Vagina (tissue), 2 donors: ENCODE data around the gene DPP4. TPM values are rescaled to one million over a fixed set of nuclear protein-coding genes. Genes with fewer than 3 reads are reported as not detected.

ENCODE experiments used
- DNase-seq, 2 donors: peaks; one replicate each; pipeline ENCODE4 v3.0.0-alpha.2; 2017; ENCODE audit errors: extremely low spot score in 2 of 2
- H3K27ac ChIP-seq: fragments of 200-600 bp; sonication (generic); one replicate; pipeline ENCODE4 v1.5.1; 2019
- H3K27me3 ChIP-seq: fragments of 200-600 bp; sonication (generic); one replicate; pipeline ENCODE4 v1.5.1; 2019
- H3K36me3 ChIP-seq, 2 donors: fragments of 200-600 bp; sonication (generic); one replicate each; pipeline ENCODE4 v1.5.1; 2017 to 2019
- H3K4me1 ChIP-seq: fragments of 200-600 bp; sonication (generic); one replicate; pipeline ENCODE4 v1.5.1; 2019
- H3K4me3 ChIP-seq, 2 donors: fragments of 200-600 bp; sonication (generic); 1 replicate in 1 of 2; 2 replicates in 1 of 2; pipeline ENCODE4 v1.5.1; 2016 to 2019
- H3K9me3 ChIP-seq: fragments of 200-600 bp; sonication (generic); one replicate; pipeline ENCODE4 v1.5.1; 2019
- POLR2A ChIP-seq, 2 donors: fragments of 450-650 bp; IDR thresholded peaks; one replicate each; pipeline ENCODE4 v1.6.1; 2017; ENCODE audit warnings: antibody characterized with exemption in 2 of 2, mild to moderate bottlenecking in 2 of 2, moderate library complexity in 2 of 2
- POLR2AphosphoS5 ChIP-seq, 2 donors: sonication (generic); formaldehyde crosslinking; IDR thresholded peaks; one replicate each; pipeline ENCODE4 v1.9.0; 2017; ENCODE audit warnings: antibody characterized with exemption in 2 of 2, mild to moderate bottlenecking in 2 of 2, low read depth in 1 of 2; ENCODE audit not compliant: insufficient read depth in 1 of 2
- intact Hi-C: fragments of 100-400 bp; cut with DNase I; formaldehyde crosslinking; loops from one replicate; pipeline ENCODE4 v1.15.1; 2023
- total RNA-seq: library from RNA; depleted of rRNA; stranded (reverse); fragments of >200 nt; gene quantifications from one replicate; pipeline ENCODE4 v1.2.3, GENCODE V29; 2016
- TF ChIP-seq, protein P1 (sequence below), 3 experiments: fragments of 450-650 bp in 2 of 3; fragments of 200-600 bp in 1 of 3; sonication (generic) in 1 of 3; IDR thresholded peaks; one replicate each; pipeline ENCODE4 v1.5.1; 2017 to 2019; ENCODE audit warnings: antibody characterized with exemption in 3 of 3, mild to moderate bottlenecking in 2 of 3, moderate library complexity in 2 of 3

The DPP4 gene
- total RNA-seq, 1 donor from 2014 or later: 15.5 TPM

GRCh38 chr2:162043132-162043531, 30.9 kb downstream of the DPP4 start:
- H3K4me3 ChIP-seq: no peak overlapping the region
- DNase-seq: no peak
- TF ChIP-seq POLR2A (IDR thresholded peaks at IDR 0.05) (no peak), POLR2AphosphoS5 (IDR thresholded peaks at IDR 0.05; ENCODE audit: insufficient read depth in 1 of 2, low read depth in 1 of 2) (no peak)
- TF ChIP-seq, protein P1, sequence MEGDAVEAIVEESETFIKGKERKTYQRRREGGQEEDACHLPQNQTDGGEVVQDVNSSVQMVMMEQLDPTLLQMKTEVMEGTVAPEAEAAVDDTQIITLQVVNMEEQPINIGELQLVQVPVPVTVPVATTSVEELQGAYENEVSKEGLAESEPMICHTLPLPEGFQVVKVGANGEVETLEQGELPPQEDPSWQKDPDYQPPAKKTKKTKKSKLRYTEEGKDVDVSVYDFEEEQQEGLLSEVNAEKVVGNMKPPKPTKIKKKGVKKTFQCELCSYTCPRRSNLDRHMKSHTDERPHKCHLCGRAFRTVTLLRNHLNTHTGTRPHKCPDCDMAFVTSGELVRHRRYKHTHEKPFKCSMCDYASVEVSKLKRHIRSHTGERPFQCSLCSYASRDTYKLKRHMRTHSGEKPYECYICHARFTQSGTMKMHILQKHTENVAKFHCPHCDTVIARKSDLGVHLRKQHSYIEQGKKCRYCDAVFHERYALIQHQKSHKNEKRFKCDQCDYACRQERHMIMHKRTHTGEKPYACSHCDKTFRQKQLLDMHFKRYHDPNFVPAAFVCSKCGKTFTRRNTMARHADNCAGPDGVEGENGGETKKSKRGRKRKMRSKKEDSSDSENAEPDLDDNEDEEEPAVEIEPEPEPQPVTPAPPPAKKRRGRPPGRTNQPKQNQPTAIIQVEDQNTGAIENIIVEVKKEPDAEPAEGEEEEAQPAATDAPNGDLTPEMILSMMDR (IDR thresholded peaks at IDR 0.05): no peak
- no peaks in the 10 kb centered on the region for H3K4me1 ChIP-seq
- H3K9me3 ChIP-seq: no peaks in the 10 kb centered on the region
- intact Hi-C loops: no loop called here
- no peaks in the 10 kb centered on the region for H3K27me3 ChIP-seq
- H3K36me3 ChIP-seq: no peaks in the 10 kb centered on the region
- H3K27ac ChIP-seq: no peak overlapping the region

GRCh38 chr2:162041485-162041884, 32.5 kb downstream of the DPP4 start:
- H3K27ac ChIP-seq: no peak overlapping the region
- H3K36me3 ChIP-seq: no peaks in the 10 kb centered on the region
- H3K27me3 ChIP-seq: no peaks in the 10 kb centered on the region
- no peak for DNase-seq
- no peaks in the 10 kb centered on the region for H3K4me1 ChIP-seq
- TF ChIP-seq POLR2AphosphoS5 (IDR thresholded peaks at IDR 0.05; ENCODE audit: insufficient read depth in 1 of 2, low read depth in 1 of 2) (no peak), POLR2A (IDR thresholded peaks at IDR 0.05) (no peak)
- TF ChIP-seq, protein P1 (IDR thresholded peaks at IDR 0.05): no peak
- H3K4me3 ChIP-seq: no peak overlapping the region
- H3K9me3 ChIP-seq: no peaks in the 10 kb centered on the region
- intact Hi-C loops: no loop called here

DNA sequence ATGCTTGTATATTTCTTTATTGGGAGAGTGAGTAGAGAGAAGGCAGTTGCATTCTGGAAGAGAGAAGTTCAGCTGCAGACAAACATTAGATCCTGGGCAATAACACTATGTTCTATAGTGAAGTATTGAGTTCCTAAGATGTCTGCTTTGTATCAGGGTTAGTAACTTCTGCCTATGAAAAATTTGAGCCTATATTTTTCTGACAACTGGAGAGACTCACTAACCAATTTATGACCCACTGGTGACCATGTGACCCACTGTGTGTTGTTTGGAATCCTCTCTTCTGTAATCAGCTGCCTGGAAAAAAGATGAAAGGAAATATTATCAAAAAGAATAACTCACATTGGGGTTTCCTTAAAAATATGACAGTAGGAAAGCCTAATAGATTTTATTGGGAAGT, 35.3 kb downstream of the DPP4 start:
- Histone ChIP-seq H3K4me3 (no peak overlapping the region), H3K4me1 (no peaks in the 10 kb centered on the region), H3K27ac (no peak overlapping the region), H3K9me3 (no peaks in the 10 kb centered on the region), H3K27me3 (no peaks in the 10 kb centered on the region), H3K36me3 (no peaks in the 10 kb centered on the region)
- TF ChIP-seq POLR2AphosphoS5 (IDR thresholded peaks at IDR 0.05; ENCODE audit: insufficient read depth in 1 of 2, low read depth in 1 of 2) (no peak), POLR2A (IDR thresholded peaks at IDR 0.05) (no peak)
- TF ChIP-seq, protein P1 (IDR thresholded peaks at IDR 0.05): no peak
- intact Hi-C loops: no loop called here
- no peak for DNase-seq

GRCh38 chr2:162037886-162038285, 36.1 kb downstream of the DPP4 start:
- TF ChIP-seq POLR2AphosphoS5 (IDR thresholded peaks at IDR 0.05; ENCODE audit: insufficient read depth in 1 of 2, low read depth in 1 of 2) (no peak), POLR2A (IDR thresholded peaks at IDR 0.05) (no peak)
- TF ChIP-seq, protein P1 (IDR thresholded peaks at IDR 0.05): no peak
- H3K9me3 ChIP-seq: no peaks in the 10 kb centered on the region
- no peak overlapping the region for H3K27ac ChIP-seq
- H3K4me3 ChIP-seq: no peak overlapping the region
- no peaks in the 10 kb centered on the region for H3K4me1 ChIP-seq
- no peaks in the 10 kb centered on the region for H3K27me3 ChIP-seq
- intact Hi-C loops: no loop called here
- H3K36me3 ChIP-seq: peaks cover 0 to 5% of the 10 kb centered on the region in 2 donors
- no peak for DNase-seq

DNA sequence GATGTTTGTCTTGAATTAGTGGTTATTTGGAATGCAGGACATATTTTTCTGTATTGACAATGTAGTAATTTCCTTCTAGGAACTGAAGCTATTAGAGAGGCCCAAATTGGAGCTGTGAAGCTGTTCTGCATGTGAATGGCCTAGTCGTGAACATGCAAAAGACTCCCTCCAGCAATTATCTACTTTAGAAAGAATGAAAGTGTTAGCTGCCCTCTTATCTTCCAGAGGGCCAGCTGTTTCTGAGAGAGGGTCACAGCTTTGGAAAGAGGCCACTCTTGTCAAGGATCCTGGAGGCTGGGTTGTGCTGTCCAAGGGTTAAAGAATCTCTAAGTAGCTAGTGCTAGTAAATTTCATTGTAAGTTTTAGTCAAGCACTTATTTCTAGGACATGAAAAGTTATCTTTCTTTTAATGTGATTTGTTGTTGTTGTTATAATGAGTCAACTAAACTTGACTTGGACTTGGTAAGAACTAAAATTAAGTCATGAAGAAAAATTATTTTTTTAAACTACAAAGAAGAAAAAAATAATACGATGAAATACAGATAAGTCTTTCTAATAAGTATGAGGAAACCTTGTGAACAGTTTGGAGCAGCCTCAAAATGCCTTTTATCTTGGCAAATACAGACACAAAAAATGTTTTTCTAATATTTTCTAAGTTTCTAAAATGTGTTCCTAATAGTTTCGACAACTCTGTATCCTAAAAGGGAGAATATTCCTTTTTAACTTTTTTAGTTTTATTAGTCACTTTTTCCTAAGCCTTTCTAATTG, 36.8 kb downstream of the DPP4 start:
- Histone ChIP-seq H3K4me1 (no peaks in the 10 kb centered on the region), H3K27ac (no peak overlapping the region), H3K4me3 (no peak overlapping the region), H3K36me3 (peaks cover 0 to 8% of the 10 kb centered on the region in 2 donors), H3K9me3 (no peaks in the 10 kb centered on the region), H3K27me3 (no peaks in the 10 kb centered on the region)
- TF ChIP-seq, protein P1 (IDR thresholded peaks at IDR 0.05): no peak
- no peak for DNase-seq
- intact Hi-C loops: no loop called here
